Kidney epithelial cell (primary cell): ENCODE results near the gene SYNJ2. TPM values are rescaled to one million over a fixed set of nuclear protein-coding genes. Genes with fewer than 3 reads are reported as not detected.

Experiments
- DNase-seq: peaks from one replicate; pipeline ENCODE4 v3.0.0-alpha.2; 2010; ENCODE audit warnings: low read depth
- H3K27me3 ChIP-seq: 2 replicates; pipeline ENCODE4 v1.6.0; 2011; ENCODE audit warnings: low read length; ENCODE audit not compliant: control insufficient read depth, insufficient read depth
- H3K36me3 ChIP-seq: 2 replicates; pipeline ENCODE4 v1.5.1; 2011; ENCODE audit warnings: low read length; ENCODE audit not compliant: control insufficient read depth, insufficient read depth
- H3K4me3 ChIP-seq: 2 replicates; pipeline ENCODE4 v1.5.1; 2011; ENCODE audit warnings: low read depth, mild to moderate bottlenecking, control low read depth, low read length
- total RNA-seq: library from RNA; depleted of rRNA; stranded (reverse); fragments of >200 nt; gene quantifications from 2 replicates; pipeline ENCODE4 v1.2.3, GENCODE V29; 2015
- TF ChIP-seq, protein P1 (sequence below): IDR thresholded peaks from 2 replicates; pipeline ENCODE4 v1.5.1; 2011; ENCODE audit warnings: mild to moderate bottlenecking, moderate library complexity, low read length, control low read depth, inconsistent platforms; ENCODE audit not compliant: insufficient read depth, poor library complexity, severe bottlenecking

The SYNJ2 gene
- total RNA-seq, 1 donor from 2014 or later: 14.3 TPM

DNA sequence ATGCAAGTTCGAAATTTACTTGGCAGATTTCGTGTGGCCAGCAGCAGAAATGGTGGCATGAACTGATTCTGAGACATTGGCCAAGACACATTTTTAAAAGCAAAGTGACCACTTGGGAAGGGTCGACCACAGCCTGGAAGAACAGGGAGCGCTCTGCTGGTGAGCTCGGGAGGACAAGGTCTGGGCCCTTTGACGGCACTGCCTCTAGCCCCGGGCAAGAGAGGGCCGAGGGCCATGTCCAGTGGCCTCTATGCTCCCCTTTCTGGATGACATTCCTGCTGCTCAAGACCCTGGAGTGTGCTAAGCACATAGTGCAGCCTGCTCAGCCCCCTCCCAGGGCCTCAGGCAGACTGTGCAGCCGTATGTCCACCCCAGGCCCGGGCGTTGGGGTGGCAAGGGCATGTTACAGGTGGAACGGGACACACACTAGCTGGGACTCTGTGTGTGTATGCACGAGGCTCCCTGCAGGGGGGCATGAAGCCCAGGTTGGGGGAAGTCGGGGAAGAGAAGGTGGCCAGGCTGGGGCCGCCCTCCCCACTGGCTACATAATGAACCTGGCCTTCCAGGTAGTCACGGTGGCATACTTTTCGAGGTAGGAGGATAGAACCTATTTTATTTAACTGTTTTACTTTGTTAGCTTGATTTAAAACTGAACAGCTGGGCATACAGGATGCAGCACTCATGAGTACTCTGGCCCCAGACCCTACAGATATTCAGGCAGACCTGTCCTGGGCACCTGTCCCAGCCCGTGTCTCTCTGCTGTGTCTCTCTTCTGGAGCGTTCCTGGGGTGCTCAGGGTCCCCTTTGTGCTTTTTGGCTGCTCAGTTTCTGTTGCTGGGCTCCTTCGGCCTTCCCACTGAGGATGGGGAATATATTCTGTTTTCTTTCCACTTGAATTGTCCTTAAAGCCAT is 6.4 kb downstream of the SYNJ2 start:
- TF ChIP-seq, protein P1, sequence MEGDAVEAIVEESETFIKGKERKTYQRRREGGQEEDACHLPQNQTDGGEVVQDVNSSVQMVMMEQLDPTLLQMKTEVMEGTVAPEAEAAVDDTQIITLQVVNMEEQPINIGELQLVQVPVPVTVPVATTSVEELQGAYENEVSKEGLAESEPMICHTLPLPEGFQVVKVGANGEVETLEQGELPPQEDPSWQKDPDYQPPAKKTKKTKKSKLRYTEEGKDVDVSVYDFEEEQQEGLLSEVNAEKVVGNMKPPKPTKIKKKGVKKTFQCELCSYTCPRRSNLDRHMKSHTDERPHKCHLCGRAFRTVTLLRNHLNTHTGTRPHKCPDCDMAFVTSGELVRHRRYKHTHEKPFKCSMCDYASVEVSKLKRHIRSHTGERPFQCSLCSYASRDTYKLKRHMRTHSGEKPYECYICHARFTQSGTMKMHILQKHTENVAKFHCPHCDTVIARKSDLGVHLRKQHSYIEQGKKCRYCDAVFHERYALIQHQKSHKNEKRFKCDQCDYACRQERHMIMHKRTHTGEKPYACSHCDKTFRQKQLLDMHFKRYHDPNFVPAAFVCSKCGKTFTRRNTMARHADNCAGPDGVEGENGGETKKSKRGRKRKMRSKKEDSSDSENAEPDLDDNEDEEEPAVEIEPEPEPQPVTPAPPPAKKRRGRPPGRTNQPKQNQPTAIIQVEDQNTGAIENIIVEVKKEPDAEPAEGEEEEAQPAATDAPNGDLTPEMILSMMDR: no peak
- Histone ChIP-seq H3K36me3 (no peaks in the 10 kb centered on the region), H3K27me3 (no peaks in the 10 kb centered on the region), H3K4me3 (no peak overlapping the region)
- DNase-seq: no peak

DNA sequence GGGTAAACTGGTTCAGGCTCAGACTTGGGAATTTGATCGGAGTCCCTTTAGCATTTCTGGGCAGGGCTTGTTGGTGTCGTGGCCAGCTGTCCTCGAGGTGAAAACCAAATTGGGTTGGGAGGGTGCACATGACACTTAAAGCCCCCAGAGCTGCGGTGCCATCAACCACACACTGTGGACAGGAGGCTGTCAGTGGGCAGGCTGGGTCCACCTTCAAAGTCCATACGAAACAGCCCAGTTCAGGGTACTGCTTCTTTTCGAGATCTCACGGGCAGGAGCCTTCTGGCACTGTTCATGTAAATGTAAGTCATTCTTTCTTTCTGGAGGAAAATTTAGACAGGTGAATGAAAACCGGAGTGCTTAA is 7.0 kb downstream of the SYNJ2 start:
- Histone ChIP-seq H3K27me3 (no peaks in the 10 kb centered on the region), H3K36me3 (no peaks in the 10 kb centered on the region), H3K4me3 (no peak overlapping the region)
- DNase-seq: no peak
- TF ChIP-seq, protein P1: no peak

DNA sequence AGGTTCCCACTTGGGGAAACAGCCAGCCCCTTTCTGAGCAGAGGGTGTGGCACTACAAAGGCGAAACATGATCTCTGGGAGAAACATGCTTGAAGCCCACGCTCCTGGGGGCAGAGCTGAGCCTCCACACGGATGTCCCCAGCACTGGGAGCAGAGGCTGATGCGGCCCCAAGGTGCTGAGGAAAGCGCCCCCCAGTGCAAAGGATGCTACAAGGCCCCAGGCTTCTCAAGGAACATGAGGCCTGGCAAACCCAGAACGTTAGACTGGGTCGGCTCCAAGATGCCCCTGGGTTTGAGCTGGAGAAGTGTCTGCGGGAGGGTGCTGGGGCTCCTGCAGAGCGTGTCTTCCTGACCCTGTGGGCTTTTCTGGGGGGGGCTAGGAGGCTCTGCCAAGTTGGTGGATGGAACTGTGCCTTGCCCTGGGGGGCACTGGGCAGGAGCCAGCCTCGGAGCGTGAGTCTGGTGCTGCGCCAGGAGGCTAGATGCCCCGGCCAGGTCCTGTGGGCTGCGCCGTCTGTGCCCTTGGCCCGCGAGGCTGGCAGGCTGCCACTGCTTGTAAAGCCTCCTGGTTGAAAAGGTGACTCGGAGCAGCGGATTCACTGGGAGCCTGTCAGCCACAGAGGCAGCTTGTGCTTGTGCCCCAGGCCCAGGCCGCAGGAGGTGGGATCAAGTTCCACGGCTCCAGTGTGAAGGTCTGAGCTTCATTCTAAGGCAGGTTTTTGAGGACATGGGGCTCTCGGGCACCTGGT is 8.1 kb downstream of the SYNJ2 start:
- no peaks in the 10 kb centered on the region for H3K27me3 ChIP-seq
- TF ChIP-seq, protein P1: no peak
- no peak for DNase-seq
- no peak overlapping the region for H3K4me3 ChIP-seq
- H3K36me3 ChIP-seq: no peaks in the 10 kb centered on the region

DNA sequence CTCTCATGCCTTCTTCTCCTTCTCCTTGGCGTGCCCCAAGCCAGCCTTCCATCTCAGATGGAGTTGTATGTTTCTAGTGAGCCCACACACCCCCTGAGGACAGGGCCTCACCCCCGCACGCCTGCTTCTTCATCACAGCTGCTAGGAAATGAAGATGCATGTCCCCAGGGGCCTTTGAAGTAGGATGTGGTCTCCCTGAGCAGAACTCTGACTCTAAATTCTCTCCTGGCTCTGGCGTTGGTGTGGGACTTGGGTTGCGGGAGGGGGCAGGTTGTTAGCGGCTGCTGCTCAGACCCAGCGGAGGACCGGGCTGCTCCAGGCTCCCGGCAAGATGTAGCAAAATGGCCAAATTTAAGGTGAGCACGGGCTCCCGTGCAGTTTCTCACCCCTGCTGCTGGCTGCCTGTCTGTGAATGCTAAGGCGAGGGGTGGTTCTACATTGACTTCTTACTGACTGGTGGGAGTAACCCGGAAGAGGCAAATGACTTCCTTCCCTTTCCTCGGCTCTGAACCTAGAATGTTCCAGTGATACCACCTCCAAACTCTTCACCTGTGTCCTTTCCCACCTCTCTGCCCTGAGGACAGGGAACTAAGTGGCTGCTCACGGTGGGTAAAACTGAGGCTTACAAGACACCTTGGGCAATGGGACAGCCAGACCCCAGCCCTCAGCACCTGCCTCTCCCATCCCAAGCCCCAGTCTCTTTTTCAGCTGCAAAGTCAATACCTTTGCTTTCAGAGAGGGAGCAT is 8.8 kb downstream of the SYNJ2 start:
- DNase-seq: no peak
- Histone ChIP-seq H3K4me3 (no peak overlapping the region), H3K27me3 (no peaks in the 10 kb centered on the region), H3K36me3 (no peaks in the 10 kb centered on the region)
- TF ChIP-seq, protein P1: no peak

DNA sequence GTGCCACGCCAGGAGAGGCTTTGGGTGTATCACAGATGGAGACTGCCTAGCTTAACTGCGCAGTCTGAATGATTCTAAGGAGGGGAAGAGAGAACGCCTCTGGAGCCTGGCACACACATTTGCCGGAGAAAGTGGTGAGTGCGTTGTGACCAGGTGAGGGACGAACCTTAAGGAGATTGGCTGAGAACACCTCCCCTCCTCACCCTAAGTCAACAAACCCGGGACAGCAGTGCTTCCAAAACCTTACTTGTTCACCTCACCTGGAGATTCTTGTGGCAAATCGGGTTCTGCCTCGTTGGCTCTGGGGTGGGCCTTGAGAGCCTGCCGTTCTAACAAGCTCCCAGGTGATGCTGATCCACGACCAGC is 9.4 kb downstream of the SYNJ2 start:
- TF ChIP-seq, protein P1: no peak
- H3K4me3 ChIP-seq: no peak overlapping the region
- H3K36me3 ChIP-seq: no peaks in the 10 kb centered on the region
- no peak for DNase-seq
- H3K27me3 ChIP-seq: no peaks in the 10 kb centered on the region
